Activated CD4-positive, alpha-beta memory T cell treated with anti-CD3 and anti-CD28 coated beads, Interleukin-2, amount 10 ng/mL, durations not matched to agents 7 days and 5 days (primary cell): ENCODE measurements around the gene LIMCH1. TPM values are rescaled to one million over a fixed set of nuclear protein-coding genes. Genes with fewer than 3 reads are reported as not detected.

Source experiments
- CTCF ChIA-PET: fragments of 350-600 bp; sonication (Branson Sonifier 250); formaldehyde crosslinking; loops from one replicate; lab custom pipeline; 2021; ENCODE audit warnings: antibody characterized with exemption, inconsistent platforms; lab: Charles Lee
- POLR2A ChIA-PET: fragments of 350-600 bp; sonication (Branson Sonifier 250); formaldehyde crosslinking; loops from one replicate; lab custom pipeline; 2021; ENCODE audit warnings: antibody characterized with exemption; lab: Charles Lee
- DNase-seq: peaks from one replicate; pipeline ENCODE4 v3.0.0-alpha.2; 2020
- H3K27ac Mint-ChIP-seq: one replicate; pipeline ENCODE4 v1.8.0; 2021; ENCODE audit warnings: mild to moderate bottlenecking, mixed read lengths
- H3K27me3 Mint-ChIP-seq: one replicate; pipeline ENCODE4 v1.8.0; 2021; ENCODE audit warnings: mixed read lengths
- H3K36me3 Mint-ChIP-seq: one replicate; pipeline ENCODE4 v1.8.0; 2021; ENCODE audit warnings: low read depth, mixed read lengths
- H3K4me1 Mint-ChIP-seq: one replicate; pipeline ENCODE4 v1.8.0; 2021; ENCODE audit warnings: mixed read lengths
- H3K4me3 Mint-ChIP-seq: one replicate; pipeline ENCODE4 v1.8.0; 2021; ENCODE audit warnings: mild to moderate bottlenecking, mixed read lengths
- H3K9me3 Mint-ChIP-seq: one replicate; pipeline ENCODE4 v1.8.0; 2021; ENCODE audit warnings: mixed read lengths
- total RNA-seq, 2 experiments: library from RNA; stranded (reverse); gene quantifications; one replicate each; pipeline ENCODE4 v1.2.3, GENCODE V29; 2021

LIMCH1 gene
- total RNA-seq, 2 experiments from 2014 or later = not detected

GRCh38 chr4:41678086-41678816, 140.3 kb downstream of the LIMCH1 start:
- POLR2A ChIA-PET = no interaction called here
- no peak overlapping the region for H3K27ac Mint-ChIP-seq

GRCh38 chr4:41678951-41679350, 141.0 kb downstream of the LIMCH1 start:
- ChIA-PET CTCF (no interaction called here), POLR2A (no interaction called here)
- Mint-ChIP-seq H3K9me3 (no peaks in the 10 kb centered on the region), H3K36me3 (no peaks in the 10 kb centered on the region), H3K27me3 (no peaks in the 10 kb centered on the region), H3K4me3 (no peak overlapping the region), H3K27ac (no peak overlapping the region), H3K4me1 (no peaks in the 10 kb centered on the region)
- no peak for DNase-seq

More at GRCh38 chr4:41678086-41678816, 140.3 kb downstream of the LIMCH1 start:
- Mint-ChIP-seq H3K27me3 (no peaks in the 10 kb centered on the region), H3K36me3 (no peaks in the 10 kb centered on the region), H3K9me3 (no peaks in the 10 kb centered on the region), H3K4me3 (no peak overlapping the region), H3K4me1 (no peaks in the 10 kb centered on the region)
- no peak for DNase-seq
- CTCF ChIA-PET = no interaction called here

- Mint-ChIP-seq H3K4me1 (no peaks in the 10 kb centered on the region), H3K4me3 (no peak overlapping the region), H3K27me3 (no peaks in the 10 kb centered on the region), H3K9me3 (no peaks in the 10 kb centered on the region), H3K36me3 (no peaks in the 10 kb centered on the region), H3K27ac (no peak overlapping the region)
- POLR2A ChIA-PET = no interaction called here
- CTCF ChIA-PET = no interaction called here
- DNase-seq = no peak
Measured at GRCh38 chr4:41679991-41680390, 142.0 kb downstream of the LIMCH1 start.

GRCh38 chr4:41681054-41681453, 143.1 kb downstream of the LIMCH1 start:
- Mint-ChIP-seq H3K4me1 (no peaks in the 10 kb centered on the region), H3K27ac (no peak overlapping the region), H3K4me3 (no peak overlapping the region), H3K27me3 (no peaks in the 10 kb centered on the region), H3K36me3 (no peaks in the 10 kb centered on the region), H3K9me3 (no peaks in the 10 kb centered on the region)
- CTCF ChIA-PET = no interaction called here
- POLR2A ChIA-PET = no interaction called here
- no peak for DNase-seq

GRCh38 chr4:41683326-41683725, 145.4 kb downstream of the LIMCH1 start:
- Mint-ChIP-seq H3K9me3 (no peaks in the 10 kb centered on the region), H3K27ac (no peak overlapping the region), H3K4me3 (no peak overlapping the region), H3K4me1 (no peaks in the 10 kb centered on the region), H3K36me3 (no peaks in the 10 kb centered on the region), H3K27me3 (peaks cover 3% of the 10 kb centered on the region)
- ChIA-PET POLR2A (no interaction called here), CTCF (interaction anchor here (0.9 to 1.0 kb wide), 2 partner anchors 10 to 20 kb away, joined by 4 read pairs; no protein-coding TSS in a partner anchor)
- no peak for DNase-seq

GRCh38 chr4:41686893-41687292, 148.9 kb downstream of the LIMCH1 start:
- H3K27me3 Mint-ChIP-seq = peaks cover 3% of the 10 kb centered on the region
- no peaks in the 10 kb centered on the region for H3K9me3 Mint-ChIP-seq
- ChIA-PET CTCF (no interaction called here), POLR2A (no interaction called here)
- no peak for DNase-seq
- no peak overlapping the region for H3K27ac Mint-ChIP-seq
- H3K4me3 Mint-ChIP-seq = no peak overlapping the region
- H3K4me1 Mint-ChIP-seq = no peaks in the 10 kb centered on the region
- no peaks in the 10 kb centered on the region for H3K36me3 Mint-ChIP-seq

GRCh38 chr4:41687971-41688370, 150.0 kb downstream of the LIMCH1 start:
- POLR2A ChIA-PET = no interaction called here
- Mint-ChIP-seq H3K27me3 (peaks cover 3% of the 10 kb centered on the region), H3K4me1 (no peaks in the 10 kb centered on the region), H3K4me3 (no peak overlapping the region), H3K27ac (no peak overlapping the region), H3K9me3 (no peaks in the 10 kb centered on the region), H3K36me3 (no peaks in the 10 kb centered on the region)
- CTCF ChIA-PET = no interaction called here
- no peak for DNase-seq

GRCh38 chr4:41692717-41693345, 154.9 kb downstream of the LIMCH1 start:
- H3K36me3 Mint-ChIP-seq = no peaks in the 10 kb centered on the region
- H3K27me3 Mint-ChIP-seq = peaks cover 1% of the 10 kb centered on the region
- CTCF ChIA-PET = interaction anchor here (0.6 to 1.3 kb wide), 4 partner anchors 9 to 411 kb away, joined by 3 to 6 read pairs (median 4); no protein-coding TSS in a partner anchor
- DNase-seq = peak; percentile 42
- POLR2A ChIA-PET = no interaction called here
- no peak overlapping the region for H3K27ac Mint-ChIP-seq
- H3K4me1 Mint-ChIP-seq = no peaks in the 10 kb centered on the region
- no peaks in the 10 kb centered on the region for H3K9me3 Mint-ChIP-seq
- no peak overlapping the region for H3K4me3 Mint-ChIP-seq

- no peak for DNase-seq
- Mint-ChIP-seq H3K27ac (no peak overlapping the region), H3K27me3 (peaks cover 3% of the 10 kb centered on the region), H3K4me3 (no peak overlapping the region), H3K9me3 (no peaks in the 10 kb centered on the region), H3K4me1 (no peaks in the 10 kb centered on the region), H3K36me3 (no peaks in the 10 kb centered on the region)
- POLR2A ChIA-PET = no interaction called here
- CTCF ChIA-PET = interaction anchor here (0.6 to 1.3 kb wide), 3 partner anchors 10 to 412 kb away, joined by 3 to 4 read pairs (median 3); no protein-coding TSS in a partner anchor
Measured at GRCh38 chr4:41693629-41694028, 155.7 kb downstream of the LIMCH1 start.

GRCh38 chr4:41696131-41696530, 158.2 kb downstream of the LIMCH1 start:
- no peak overlapping the region for H3K27ac Mint-ChIP-seq
- no peak overlapping the region for H3K4me3 Mint-ChIP-seq
- DNase-seq = no peak
- H3K36me3 Mint-ChIP-seq = no peaks in the 10 kb centered on the region
- CTCF ChIA-PET = no interaction called here
- no peaks in the 10 kb centered on the region for H3K4me1 Mint-ChIP-seq
- POLR2A ChIA-PET = no interaction called here
- peaks cover 3% of the 10 kb centered on the region for H3K27me3 Mint-ChIP-seq
- no peaks in the 10 kb centered on the region for H3K9me3 Mint-ChIP-seq

- Mint-ChIP-seq H3K36me3 (no peaks in the 10 kb centered on the region), H3K4me1 (no peaks in the 10 kb centered on the region), H3K4me3 (no peak overlapping the region), H3K9me3 (no peaks in the 10 kb centered on the region), H3K27me3 (peaks cover 4% of the 10 kb centered on the region), H3K27ac (no peak overlapping the region)
- POLR2A ChIA-PET = no interaction called here
- CTCF ChIA-PET = interaction anchor here (0.7 to 1.0 kb wide), 2 partner anchors 28 to 191 kb away, joined by 3 read pairs; no protein-coding TSS in a partner anchor
- DNase-seq = no peak
Measured at GRCh38 chr4:41696763-41697162, 158.8 kb downstream of the LIMCH1 start.

GRCh38 chr4:41701983-41702382, 164.0 kb downstream of the LIMCH1 start:
- no peaks in the 10 kb centered on the region for H3K9me3 Mint-ChIP-seq
- no peaks in the 10 kb centered on the region for H3K36me3 Mint-ChIP-seq
- CTCF ChIA-PET = no interaction called here
- peaks cover 11% of the 10 kb centered on the region for H3K27me3 Mint-ChIP-seq
- DNase-seq = no peak
- no peak overlapping the region for H3K4me3 Mint-ChIP-seq
- H3K4me1 Mint-ChIP-seq = no peaks in the 10 kb centered on the region
- POLR2A ChIA-PET = no interaction called here
- no peak overlapping the region for H3K27ac Mint-ChIP-seq

- H3K36me3 Mint-ChIP-seq = no peaks in the 10 kb centered on the region
- H3K27me3 Mint-ChIP-seq = peaks cover 11% of the 10 kb centered on the region
- POLR2A ChIA-PET = no interaction called here
Measured at GRCh38 chr4:41702770-41703169, 164.8 kb downstream of the LIMCH1 start.

More at GRCh38 chr4:41702770-41703169, 164.8 kb downstream of the LIMCH1 start:
- no peak for DNase-seq
- CTCF ChIA-PET = no interaction called here
- no peak overlapping the region for H3K27ac Mint-ChIP-seq
- no peaks in the 10 kb centered on the region for H3K4me1 Mint-ChIP-seq
- no peaks in the 10 kb centered on the region for H3K9me3 Mint-ChIP-seq
- no peak overlapping the region for H3K4me3 Mint-ChIP-seq
